Activated naive CD4-positive, alpha-beta T cell treated with Interleukin-2 at 50 U/mL for 16 hours (primary cell): ENCODE measurements around the gene PPAN.
A peak's percentile ranks its signal among the peaks of the same experiment; 100 is the strongest.

Source experiments
- DNase-seq: peaks from one replicate; pipeline ENCODE4 v3.0.0-alpha.2; 2020

Gene PPAN

GRCh38 chr19:10142701-10143375 is 36.7 kb downstream of the PPAN start:
- DNase-seq = peak; percentile 42

- peak; percentile 12 for DNase-seq
These were observed 37.5 kb downstream of the PPAN start for GRCh38 chr19:10143681-10144080.

GRCh38 chr19:10144361-10144760 is 38.2 kb downstream of the PPAN start:
- no peak for DNase-seq

GRCh38 chr19:10145031-10145430 is 38.9 kb downstream of the PPAN start:
- no peak for DNase-seq

GRCh38 chr19:10146142-10146541 is 40.0 kb downstream of the PPAN start:
- no peak for DNase-seq

- no peak for DNase-seq
These were observed 43.3 kb downstream of the PPAN start for GRCh38 chr19:10149427-10149826.

- DNase-seq = no peak
These were observed 45.4 kb downstream of the PPAN start for GRCh38 chr19:10151521-10151920.

GRCh38 chr19:10152100-10152499 is 45.9 kb downstream of the PPAN start:
- DNase-seq = no peak

GRCh38 chr19:10155839-10156238 is 49.7 kb downstream of the PPAN start:
- no peak for DNase-seq

- no peak for DNase-seq
These were observed 51.9 kb downstream of the PPAN start for GRCh38 chr19:10158071-10158470.

- no peak for DNase-seq
These were observed 52.3 kb downstream of the PPAN start for GRCh38 chr19:10158485-10158884.

- no peak for DNase-seq
These were observed 53.4 kb downstream of the PPAN start for GRCh38 chr19:10159610-10160009.
